IPS-18c (cell line): ENCODE results near the gene IFITM1.
"Not testable (repeated sequence)": the region's sequence is repeated elsewhere in the genome, so short reads cannot be mapped to it uniquely, and the experiment has no call there.

Experiments used
- H3K4me3 ChIP-seq: 2 replicates; pipeline ENCODE4 v1.7.0; 2013; ENCODE audit warnings: low read depth, mild to moderate bottlenecking, low read length, moderate library complexity; ENCODE audit not compliant: insufficient read depth
- H3K9me3 ChIP-seq: one replicate; pipeline ENCODE4 v1.6.1; 2013; ENCODE audit warnings: mild to moderate bottlenecking, low read length, moderate library complexity; ENCODE audit not compliant: control insufficient read depth, insufficient read depth

The IFITM1 gene

DNA sequence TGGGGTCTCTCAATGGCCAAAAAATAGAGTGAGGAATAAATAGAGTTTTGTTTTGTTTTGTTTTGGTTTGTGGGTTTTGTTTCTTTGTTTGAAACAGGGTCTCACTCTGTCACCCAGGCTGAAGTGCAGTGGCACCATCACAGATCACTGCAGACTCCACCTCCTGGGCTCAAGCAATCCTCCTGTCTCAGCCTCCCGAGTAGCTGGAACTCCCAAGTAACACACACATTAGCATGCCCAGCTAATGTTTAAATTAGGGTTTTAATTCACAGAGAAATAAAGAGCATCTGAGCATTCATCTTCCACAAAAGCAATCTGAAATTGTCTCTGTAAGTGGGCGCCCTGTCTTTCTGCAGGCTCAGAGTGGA is 16.0 kb downstream of the IFITM1 start:
- no peak overlapping the region for H3K4me3 ChIP-seq
- no peaks in the 10 kb centered on the region for H3K9me3 ChIP-seq

DNA sequence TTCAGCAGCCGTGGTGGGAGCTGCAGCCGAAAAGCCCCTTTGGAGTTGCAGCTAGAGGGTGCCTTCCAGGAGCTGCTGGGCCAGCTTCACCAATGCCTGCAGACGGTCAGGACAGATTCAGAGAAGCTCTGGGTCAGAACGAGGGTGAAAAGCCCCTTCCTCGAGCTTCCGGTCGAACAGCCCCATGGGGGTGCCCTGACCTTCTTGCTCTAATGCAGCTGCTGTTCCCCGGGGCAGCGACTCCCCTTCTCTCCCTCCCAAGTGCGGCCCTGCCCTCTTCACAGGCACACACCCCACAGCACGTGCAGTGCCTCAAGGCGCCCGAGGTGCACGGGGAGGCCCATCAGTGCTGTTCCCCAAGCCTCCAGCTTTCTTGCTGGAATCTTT is 16.5 kb downstream of the IFITM1 start:
- H3K4me3 ChIP-seq: no peak overlapping the region
- no peaks in the 10 kb centered on the region for H3K9me3 ChIP-seq

DNA sequence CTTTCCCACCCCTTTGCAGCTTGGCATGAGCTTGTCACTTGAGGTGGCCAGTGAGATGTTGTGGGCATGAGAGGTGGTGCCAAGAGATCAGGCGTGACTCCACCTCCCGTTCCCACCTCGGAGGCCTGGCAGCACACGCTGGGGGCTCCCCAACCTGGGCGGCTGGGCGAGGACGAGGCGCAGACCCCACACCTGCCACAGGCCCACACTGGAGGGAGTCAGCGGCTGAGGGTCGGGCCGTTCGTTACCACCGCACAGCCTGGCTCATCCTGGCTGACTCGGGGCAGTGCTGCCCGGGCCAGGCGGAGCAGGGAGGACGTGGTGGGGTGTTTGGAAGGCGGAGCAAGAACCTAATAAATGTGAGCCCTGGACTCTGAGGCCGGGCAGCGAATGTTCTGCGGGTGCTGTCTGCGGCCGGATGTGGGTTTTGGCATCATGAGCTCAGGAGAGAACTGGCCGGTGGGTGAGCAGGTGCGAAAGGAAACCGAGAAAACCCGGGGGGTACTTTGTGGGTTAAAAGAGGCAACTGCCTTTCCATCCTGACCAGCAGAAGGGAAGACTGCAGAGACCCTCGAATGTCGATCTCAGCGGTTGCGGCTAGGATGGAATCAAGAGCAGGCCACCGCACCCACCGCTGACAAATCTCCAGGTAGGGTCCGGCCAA is 17.0 kb downstream of the IFITM1 start:
- no peak overlapping the region for H3K4me3 ChIP-seq

DNA sequence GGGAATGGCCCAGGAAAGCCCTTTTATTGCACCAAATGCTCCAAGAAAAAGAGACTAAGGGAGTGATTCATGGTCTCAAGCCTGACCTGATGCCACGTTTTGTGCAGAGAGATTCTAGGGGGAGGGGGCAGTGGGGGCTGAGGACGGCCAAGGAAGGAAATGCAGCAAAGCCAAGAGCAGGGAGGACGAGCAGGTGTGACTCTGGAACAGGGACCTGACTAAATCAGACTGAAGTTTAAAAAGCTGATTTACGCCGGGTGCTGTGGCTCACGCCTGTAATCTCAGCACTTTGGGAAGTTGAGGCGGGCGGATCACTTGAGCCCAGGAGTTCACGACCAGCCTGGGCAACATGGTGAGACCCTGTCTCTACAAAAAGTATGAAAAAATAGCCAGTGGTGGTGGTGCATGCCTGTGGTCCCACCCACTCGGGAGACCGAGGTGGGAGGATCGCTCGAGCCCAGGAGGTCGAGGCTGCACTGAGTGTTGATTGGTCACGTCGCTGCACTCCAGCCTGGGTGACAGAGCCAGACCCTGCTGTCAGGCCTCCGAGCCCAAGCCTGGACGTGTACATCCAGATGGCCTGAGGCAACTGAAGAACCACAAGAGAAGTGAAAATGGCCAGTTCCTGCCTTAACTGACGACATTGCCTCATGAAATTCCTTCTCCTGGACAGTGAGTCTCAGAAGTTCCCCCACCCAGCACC is 17.7 kb downstream of the IFITM1 start:
- H3K4me3 ChIP-seq: no peak overlapping the region
- no peaks in the 10 kb centered on the region for H3K9me3 ChIP-seq

More for the DNA sequence above, 17.0 kb downstream of the IFITM1 start:
- H3K9me3 ChIP-seq: no peaks in the 10 kb centered on the region

DNA sequence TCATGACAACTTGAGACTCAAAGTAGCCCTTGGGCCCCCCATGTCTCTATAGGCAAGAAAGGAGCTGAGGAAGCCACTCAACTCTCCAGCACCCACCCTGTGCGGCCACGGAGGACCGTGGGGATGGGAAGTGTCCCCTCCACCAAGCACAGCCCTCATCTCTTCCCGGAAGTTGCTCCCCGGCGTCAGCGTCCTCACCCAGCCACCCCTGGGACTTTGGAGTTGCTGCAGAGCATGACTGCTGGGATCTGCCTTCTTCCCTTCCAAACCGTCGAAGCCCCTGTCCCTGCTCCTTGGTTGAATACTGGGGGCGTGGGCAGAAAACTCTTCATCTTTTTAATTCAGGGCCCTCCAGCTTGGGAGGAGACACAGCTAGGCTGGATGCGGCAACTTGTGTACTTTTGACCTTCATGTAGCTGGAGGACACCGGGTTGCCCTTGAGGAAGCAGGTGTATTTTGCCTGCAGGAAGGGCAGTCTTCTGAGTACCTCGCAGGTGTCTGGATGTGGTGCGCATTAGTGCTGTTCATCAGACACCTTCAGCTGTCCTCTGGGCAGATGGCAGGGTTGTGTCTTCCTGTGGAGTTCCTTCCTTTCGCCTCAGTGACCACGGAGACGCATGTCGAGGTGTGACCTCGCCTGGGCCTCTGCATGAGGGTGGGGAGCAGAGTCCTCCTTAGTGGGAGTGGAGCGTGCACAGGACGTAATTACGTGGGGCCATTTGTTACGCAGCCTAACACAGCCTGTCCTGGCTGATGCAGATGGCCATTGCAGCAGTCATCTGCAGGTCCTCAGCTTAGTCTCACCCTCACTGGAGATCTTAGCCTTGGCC is 19.0 kb downstream of the IFITM1 start:
- H3K9me3 ChIP-seq: no peaks in the 10 kb centered on the region
- no peak overlapping the region for H3K4me3 ChIP-seq

DNA sequence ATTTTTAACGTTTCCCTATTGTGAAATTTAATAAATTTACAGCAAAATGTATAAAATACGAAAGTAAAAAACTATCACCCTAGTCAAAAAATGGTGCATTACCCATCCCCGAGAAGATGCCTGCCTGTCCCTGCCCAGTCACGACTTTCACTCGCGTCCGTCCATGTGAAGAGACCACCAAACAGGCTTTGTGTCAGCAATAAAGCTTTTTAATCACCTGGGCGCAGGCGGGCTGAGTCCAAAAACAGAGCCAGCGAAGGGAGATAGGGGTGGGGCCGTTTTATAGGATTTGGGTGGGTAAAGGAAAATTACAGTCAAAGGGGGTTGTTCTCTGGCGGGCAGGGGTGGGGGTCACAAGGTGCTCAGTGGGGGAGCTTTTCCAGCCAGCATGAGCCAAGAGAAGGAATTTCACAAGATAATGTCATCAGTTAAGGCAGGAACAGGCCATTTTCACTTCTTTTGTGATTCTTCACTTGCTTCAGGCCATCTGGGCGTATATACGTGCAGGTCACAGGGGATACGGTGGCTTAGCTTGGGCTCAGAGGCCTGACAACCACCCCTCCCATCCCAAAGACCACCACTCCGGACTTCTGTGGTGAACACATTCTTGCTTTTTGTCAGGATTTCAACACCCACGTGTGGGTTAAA is 19.9 kb downstream of the IFITM1 start:
- H3K4me3 ChIP-seq, H3K9me3 ChIP-seq: not testable (repeated sequence)

DNA sequence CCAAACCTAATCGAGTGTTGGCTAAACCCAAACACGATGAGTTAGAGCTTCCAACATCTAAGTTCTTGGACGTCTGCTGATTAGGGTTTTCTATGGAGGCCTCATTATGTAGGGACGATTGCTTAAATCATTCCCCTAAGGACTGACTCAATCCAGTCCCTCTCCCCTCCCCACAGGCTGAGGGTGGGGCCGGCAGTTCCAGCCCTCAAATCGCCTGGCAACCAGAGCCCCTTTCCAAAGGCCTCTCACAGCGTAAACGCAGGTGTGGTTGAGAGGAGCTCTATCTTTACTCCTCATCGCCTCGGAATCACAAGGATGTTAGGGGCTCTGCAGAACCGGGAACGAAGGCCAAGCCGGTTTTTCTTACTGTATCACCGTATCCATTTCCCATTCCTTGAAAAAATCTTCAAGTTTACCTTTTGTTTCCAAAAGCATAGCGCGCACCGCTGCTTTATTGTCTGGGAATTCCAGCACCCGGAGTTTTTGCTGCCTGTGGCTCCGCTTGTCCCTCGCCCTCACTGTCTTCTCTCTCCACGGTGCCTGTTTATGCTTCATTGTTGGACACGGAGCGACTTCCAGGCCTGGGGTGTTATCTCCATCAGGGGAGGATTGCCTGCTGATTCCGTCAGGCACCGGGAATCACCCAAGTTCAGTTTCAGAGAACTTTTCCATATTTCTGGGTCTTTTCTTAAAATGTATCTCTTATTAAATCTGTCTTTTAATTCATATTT is 20.6 kb downstream of the IFITM1 start:
- H3K4me3 ChIP-seq: no peak overlapping the region; the same call in none of the 2 replicates
- no peaks in the 10 kb centered on the region for H3K9me3 ChIP-seq

DNA sequence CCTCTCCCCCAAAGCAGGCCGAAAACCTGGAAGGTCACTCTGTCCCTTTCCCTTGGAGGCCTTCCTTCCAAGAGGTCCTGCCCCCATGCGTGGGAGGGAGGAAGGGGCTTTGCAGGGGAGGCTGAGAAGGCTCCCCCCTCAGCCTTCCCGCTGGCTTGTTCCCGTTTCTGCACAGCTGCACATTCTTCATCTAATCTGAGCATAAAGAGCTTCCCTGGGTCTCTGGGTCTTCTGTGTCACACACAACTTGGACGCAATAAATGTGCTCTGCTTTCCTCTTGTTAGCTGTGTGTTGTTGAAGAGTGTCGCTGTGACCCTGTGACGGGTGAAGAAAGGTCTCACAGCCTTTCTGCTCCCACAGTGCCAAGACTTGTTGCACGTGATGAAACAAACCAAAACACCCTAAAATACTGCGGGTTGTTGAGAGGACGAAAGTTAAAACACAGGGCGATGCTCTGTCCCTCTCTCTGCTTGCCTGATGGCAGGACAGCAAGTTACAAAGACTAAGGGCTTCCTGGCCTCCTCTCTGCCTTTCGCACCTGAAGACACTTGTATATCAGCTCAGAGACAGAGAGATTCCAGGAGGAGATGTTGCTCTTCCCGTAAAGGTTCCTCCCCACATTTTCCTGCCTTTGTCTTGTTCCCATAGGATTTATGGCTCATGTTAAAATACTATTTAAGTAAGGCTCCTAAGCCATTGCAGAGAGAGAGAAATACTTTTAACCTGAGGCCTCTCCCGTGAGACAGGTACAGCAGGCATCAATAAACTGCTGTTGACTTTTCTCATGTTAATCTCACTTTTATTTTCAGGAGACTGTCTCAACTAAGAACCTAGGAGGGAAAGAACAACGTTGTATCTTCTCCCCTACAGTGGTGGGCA is 22.2 kb downstream of the IFITM1 start:
- Histone ChIP-seq H3K4me3 (no peak overlapping the region), H3K9me3 (no peaks in the 10 kb centered on the region)

DNA sequence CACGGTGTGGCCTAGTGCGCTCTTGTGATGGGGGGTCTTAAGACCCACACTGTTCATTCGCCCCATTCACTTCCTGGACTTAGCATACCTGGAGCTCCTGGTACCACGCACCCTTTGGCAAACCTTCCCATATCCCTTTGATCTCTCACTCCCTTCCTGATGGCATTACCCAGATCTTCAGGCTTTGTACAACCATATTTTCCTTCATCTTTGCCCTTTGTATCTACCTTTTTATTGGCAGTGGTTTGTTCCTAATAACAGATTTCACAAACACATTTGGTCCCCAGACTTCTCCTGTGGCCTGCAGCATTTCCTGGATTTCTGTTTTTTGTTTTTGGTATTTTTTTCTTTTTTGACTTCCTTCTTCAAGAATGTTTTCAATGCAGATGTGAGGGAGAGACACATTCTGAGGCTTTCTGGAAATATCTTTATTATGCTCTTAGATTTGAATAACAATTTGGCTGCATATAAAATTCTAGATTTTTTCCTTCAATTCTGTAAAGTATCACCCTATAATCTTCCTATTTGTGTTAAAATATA is 22.9 kb downstream of the IFITM1 start:
- Histone ChIP-seq H3K9me3 (no peaks in the 10 kb centered on the region), H3K4me3 (no peak overlapping the region)

DNA sequence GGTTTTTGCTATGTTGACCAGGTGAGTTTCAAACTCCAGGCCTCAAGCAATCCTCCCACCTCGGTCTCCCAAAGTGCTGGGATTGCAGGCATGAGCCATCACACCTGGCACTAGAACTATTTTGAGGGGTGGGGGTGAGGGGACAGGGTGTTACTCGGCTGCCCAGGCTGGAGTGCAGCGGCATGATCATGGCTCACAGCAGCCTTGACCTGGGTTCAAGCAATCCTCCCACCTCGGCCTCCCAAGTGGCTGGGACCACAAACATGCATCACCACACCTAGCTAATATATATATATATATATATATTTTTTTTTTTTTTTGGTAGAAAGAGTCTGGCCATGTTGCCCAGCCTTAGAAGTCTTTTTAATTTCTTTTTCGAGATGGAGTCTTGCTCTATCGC is 23.9 kb downstream of the IFITM1 start:
- Histone ChIP-seq H3K4me3 (no peak overlapping the region), H3K9me3 (no peaks in the 10 kb centered on the region)

DNA sequence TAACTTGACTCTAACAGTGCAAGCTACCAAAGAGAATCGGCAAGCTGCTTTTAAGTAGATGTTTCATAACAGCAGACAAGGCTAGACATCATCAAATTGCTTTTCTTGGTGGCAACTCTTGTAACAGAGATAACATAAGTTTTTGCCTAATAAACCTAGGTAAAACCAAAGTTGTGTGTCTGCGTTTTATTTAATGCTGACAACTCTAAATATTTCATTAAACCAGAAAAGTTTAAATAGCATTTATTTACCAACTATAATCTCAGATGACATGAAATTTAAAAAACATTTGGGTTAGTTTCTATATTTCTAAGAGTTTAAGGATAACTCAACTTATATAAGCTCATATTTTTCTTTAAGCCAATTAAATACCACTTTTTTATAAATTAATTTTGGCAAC is 26.1 kb downstream of the IFITM1 start:
- Histone ChIP-seq H3K4me3 (no peak overlapping the region), H3K9me3 (no peaks in the 10 kb centered on the region)

DNA sequence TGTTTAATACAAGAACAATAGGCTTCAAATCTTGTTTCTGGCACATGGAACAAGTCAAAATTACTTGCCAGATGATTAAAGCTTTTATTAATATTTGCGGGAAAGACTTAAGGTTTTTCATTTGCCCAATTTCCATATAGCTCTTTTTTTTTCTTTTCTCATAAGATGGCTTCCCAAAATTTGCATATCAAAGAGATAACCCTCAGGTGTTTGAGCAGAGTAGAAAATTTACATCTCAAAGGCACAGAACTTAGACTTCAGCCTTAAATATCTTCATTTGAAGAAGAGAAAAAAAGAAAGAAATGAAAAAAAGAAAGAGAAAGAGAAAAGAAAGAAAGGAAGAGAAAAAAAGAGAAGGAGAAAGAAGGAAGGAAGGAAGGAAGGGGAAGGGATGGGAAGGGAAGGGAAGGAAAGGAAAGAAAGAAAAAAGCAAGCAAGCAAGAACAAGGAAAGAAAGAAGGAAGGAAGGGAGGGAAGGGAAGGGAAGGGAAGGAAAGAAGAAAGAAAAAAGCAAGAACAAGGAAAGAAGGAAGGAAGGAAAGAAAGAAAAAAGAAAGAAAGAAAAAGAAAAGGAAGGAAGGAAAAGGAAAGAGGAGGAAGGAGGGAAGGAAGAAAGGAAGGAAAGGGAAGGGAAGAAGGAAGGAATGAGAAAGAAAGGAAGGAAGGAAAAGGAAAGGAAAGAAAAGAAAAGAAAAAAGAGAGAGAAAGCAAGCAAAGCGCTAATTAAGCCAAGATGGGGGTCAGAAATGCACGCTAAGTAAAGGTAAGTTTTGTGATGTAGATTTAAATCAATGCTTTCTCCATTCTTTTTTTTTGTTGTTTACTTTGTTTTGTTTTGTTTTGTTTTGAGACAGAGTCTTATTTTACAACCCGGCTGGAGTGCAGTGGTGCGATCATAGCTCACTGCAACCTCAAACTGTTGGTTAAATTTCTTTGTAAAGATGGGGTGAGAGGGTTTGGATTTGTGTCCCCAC is 27.0 kb downstream of the IFITM1 start:
- Histone ChIP-seq H3K4me3 (no peak overlapping the region), H3K9me3 (no peaks in the 10 kb centered on the region)

DNA sequence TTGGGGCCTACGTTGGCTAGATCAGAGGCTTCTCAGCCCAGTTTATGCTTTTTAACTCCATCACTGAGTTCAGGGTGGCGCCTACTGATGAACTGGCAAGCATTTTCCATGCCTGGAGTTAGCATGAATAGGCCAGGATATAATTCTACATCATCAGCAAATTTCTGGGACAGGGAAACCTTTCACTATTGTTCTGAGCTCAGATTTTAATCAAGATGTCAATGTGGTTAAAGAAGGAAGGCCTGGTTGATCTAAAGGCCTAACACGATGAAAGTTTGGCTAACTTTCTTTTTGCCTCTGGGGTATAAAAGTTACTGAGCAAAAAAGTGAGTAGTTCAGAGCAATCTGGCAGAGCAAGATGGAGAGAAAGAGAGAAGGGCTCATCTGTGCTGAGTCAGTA is 28.5 kb downstream of the IFITM1 start:
- H3K9me3 ChIP-seq: no peaks in the 10 kb centered on the region
- no peak overlapping the region for H3K4me3 ChIP-seq

DNA sequence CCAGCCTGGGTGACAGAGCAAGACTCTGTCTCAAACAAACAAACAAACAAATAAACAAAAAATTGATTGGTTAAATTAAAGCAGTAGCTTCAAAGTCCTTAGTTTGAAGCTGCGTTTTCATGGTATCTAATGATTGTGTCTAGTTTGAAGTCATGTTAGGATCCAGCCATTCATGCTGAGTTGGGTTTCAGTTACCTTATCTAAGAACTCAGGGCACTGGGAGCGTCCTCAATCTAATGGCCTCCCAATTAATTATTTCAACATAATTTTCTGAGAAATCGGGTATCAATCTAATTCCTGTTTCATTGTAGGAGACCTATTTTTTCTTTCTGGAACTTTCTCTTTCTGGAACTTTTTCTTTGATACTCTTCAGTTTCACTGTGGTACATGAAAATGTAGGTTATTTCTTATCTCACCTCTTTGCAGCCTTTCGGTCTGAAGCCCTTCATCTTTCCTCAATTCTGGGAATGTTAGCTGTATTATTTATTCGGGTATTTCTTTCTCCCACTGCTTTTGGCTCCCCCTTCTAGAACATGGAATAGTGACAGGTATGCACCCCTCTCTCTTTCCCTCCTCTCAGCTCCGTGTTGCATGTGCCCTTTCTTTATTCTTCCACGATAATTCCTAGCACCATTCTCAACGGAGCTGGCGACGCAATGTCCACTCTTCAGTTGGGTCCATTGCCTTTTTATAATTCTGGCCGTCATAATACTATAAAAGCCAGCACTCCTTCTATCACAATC is 31.2 kb downstream of the IFITM1 start:
- no peak overlapping the region for H3K4me3 ChIP-seq
- H3K9me3 ChIP-seq: no peaks in the 10 kb centered on the region
